Esophagus muscularis mucosa (tissue), 4 donors: ENCODE measurements around the gene IL2RA.

Source experiments
- CTCF ChIP-seq, 3 experiments: fragments of 200-600 bp in 2 of 3; fragments of 450-650 bp in 1 of 3; sonication (generic) in 2 of 3; IDR thresholded peaks; one replicate each; pipeline ENCODE4 v1.5.1; 2017 to 2019; ENCODE audit warnings: antibody characterized with exemption in 3 of 3, mild to moderate bottlenecking in 2 of 3, moderate library complexity in 1 of 3
- EP300 ChIP-seq: sonication (generic); formaldehyde crosslinking; IDR thresholded peaks from one replicate; pipeline ENCODE4 v1.6.1; 2017; ENCODE audit warnings: antibody characterized with exemption
- POLR2A ChIP-seq: fragments of 450-650 bp; IDR thresholded peaks from one replicate; pipeline ENCODE4 v1.6.1; 2017; ENCODE audit warnings: antibody characterized with exemption, moderate library complexity, mild to moderate bottlenecking, low read depth
- POLR2AphosphoS5 ChIP-seq, 2 donors: sonication (generic); formaldehyde crosslinking; IDR thresholded peaks; one replicate each; pipeline ENCODE4 v1.6.1; 2017; ENCODE audit warnings: antibody characterized with exemption in 2 of 2

- TF ChIP-seq CTCF (IDR thresholded peaks at IDR 0.05) = no peak
- TF ChIP-seq EP300 = no peak
- TF ChIP-seq POLR2A = no peak
- no peak for TF ChIP-seq POLR2AphosphoS5 (IDR thresholded peaks at IDR 0.05)
These were observed 8.9 kb downstream of the IL2RA start for GRCh38 chr10:6053303-6053702.
